ENCODE data around the gene IFT20. TPM values are rescaled to one million over a fixed set of nuclear protein-coding genes. Genes with fewer than 3 reads are reported as not detected.

The IFT20 gene
- total and polyA plus RNA-seq, 8 donors, result 24.9 to 95.6 (median 50.2) TPM

DNA sequence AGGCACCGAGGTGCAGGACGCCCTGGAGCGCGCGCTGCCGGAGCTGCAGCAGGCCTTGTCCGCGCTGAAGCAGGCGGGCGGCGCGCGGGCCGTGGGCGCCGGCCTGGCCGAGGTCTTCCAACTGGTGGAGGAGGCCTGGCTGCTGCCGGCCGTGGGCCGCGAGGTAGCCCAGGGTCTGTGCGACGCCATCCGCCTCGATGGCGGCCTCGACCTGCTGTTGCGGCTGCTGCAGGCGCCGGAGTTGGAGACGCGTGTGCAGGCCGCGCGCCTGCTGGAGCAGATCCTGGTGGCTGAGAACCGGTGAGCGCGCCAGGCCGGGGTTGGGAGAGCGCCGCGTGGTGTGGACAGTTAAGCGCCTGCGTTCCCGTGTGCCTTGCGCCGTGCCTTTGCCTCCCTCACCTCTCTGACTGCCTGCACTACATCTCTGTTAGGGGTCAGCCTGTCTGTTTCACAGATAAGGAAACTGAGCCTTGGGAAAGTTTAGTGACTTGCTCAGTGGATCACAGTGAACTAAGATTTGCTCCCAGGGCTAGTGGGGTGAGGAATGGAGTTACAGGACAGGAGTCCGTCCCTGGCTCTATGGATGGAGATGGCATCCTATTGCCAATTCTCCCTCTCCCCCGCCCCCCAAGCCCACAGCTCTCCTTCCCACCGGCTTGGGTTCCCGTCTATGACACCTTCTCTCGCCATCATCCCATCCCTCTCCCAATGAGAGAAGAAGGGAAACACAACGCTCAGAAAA, 37.1 kb upstream of the IFT20 start:
- TF ChIP-seq POLR2AphosphoS5 (IDR thresholded peaks at IDR 0.05) (no peak), EP300 (IDR thresholded peaks at IDR 0.05) (no peak), CTCF (IDR thresholded peaks at IDR 0.05) (no peak), POLR2A (IDR thresholded peaks at IDR 0.05) (no peak)
- no peaks in the 10 kb centered on the region for H3K9me3 ChIP-seq
- peaks cover 28 to 43% (median 38%) of the 10 kb centered on the region in 4 donors for H3K4me1 ChIP-seq
- H3K27me3 ChIP-seq, result peaks cover 0 to 25% (median 5%) of the 10 kb centered on the region in 3 donors
- WGBS, 5 donors, result 7 to 70% (median 11%) methylated on average over 6 to 53 of the region's 53 CpGs
- no peaks in the 10 kb centered on the region for H3K36me3 ChIP-seq
- H3K27ac ChIP-seq, result peak overlapping the region; percentile 9 to 83 (median 75)
- peak overlapping the region; percentile 56 to 76 (median 66) for H3K4me3 ChIP-seq
- peak in 1 of 2 donors; percentile 60 for DNase-seq
- intact Hi-C loops (cut with DNase I; ENCODE audit: low total_unique reads), result no loop called here

GRCh38 chr17:28371245-28372202, 36.3 kb upstream of the IFT20 start, which contains the start of gene SARM1:
SARM1 (plus strand) TSS chr17:28371694; CDS start chr17:28372033, 339 bp downstream.
- peaks cover 28 to 43% (median 38%) of the 10 kb centered on the region in 4 donors for H3K4me1 ChIP-seq
- TF ChIP-seq CTCF (IDR thresholded peaks at IDR 0.05) (no peak), EP300 (IDR thresholded peaks at IDR 0.05) (no peak), POLR2A (IDR thresholded peaks at IDR 0.05) (no peak), POLR2AphosphoS5 (IDR thresholded peaks at IDR 0.05) (no peak)
- 1 to 2% (median 1%) methylated on average over 48 to 80 of the region's 80 CpGs for WGBS, 5 donors
- DNase-seq, result peak; percentile 65 to 96
- H3K36me3 ChIP-seq, result no peaks in the 10 kb centered on the region
- peak within 1 kb of the TSS; percentile 20 to 83 (median 75) for H3K27ac ChIP-seq
- H3K4me3 ChIP-seq, result peak within 1 kb of the TSS; percentile 56 to 76 (median 66)
- H3K9me3 ChIP-seq, result no peaks in the 10 kb centered on the region
- intact Hi-C loops (cut with DNase I; ENCODE audit: low total_unique reads), result no loop called here
- H3K27me3 ChIP-seq, result peaks cover 0 to 25% (median 5%) of the 10 kb centered on the region in 3 donors

- H3K27me3 ChIP-seq, result peaks cover 0 to 25% (median 5%) of the 10 kb centered on the region in 3 donors
- no peaks in the 10 kb centered on the region for H3K36me3 ChIP-seq
- 42 to 77% (median 50%) methylated on average over 1 of the region's 1 CpG for WGBS, 5 donors
- peak overlapping the region in 4 of 5 donors; percentile 59 to 83 (median 75) for H3K27ac ChIP-seq
- no peak for TF ChIP-seq POLR2A (IDR thresholded peaks at IDR 0.05)
- no peak for TF ChIP-seq CTCF (IDR thresholded peaks at IDR 0.05)
- no peak for TF ChIP-seq POLR2AphosphoS5 (IDR thresholded peaks at IDR 0.05)
- TF ChIP-seq EP300 (IDR thresholded peaks at IDR 0.05), result no peak
- DNase-seq, result no peak
- no peaks in the 10 kb centered on the region for H3K9me3 ChIP-seq
- intact Hi-C loops (cut with DNase I; ENCODE audit: low total_unique reads), result no loop called here
- H3K4me1 ChIP-seq, result peaks cover 28 to 43% (median 38%) of the 10 kb centered on the region in 4 donors
- H3K4me3 ChIP-seq, result peak overlapping the region in 1 of 4 donors; percentile 71
Observed at GRCh38 chr17:28370744-28371103, 35.5 kb upstream of the IFT20 start.

All from stomach (tissue), 9 donors.